HG03565 (cell line): ENCODE data around the gene C1orf21.
"Not testable (repeated sequence)": the region's sequence is repeated elsewhere in the genome, so short reads cannot be mapped to it uniquely, and the experiment has no call there.

Experiments
- ATAC-seq: cut with Tn5 transposase; IDR thresholded peaks from one replicate; pipeline ENCODE4 v1.9.1; 2021; ENCODE audit warnings: mild to moderate bottlenecking, moderate library complexity; ENCODE audit not compliant: unreplicated experiment

The C1orf21 gene

GRCh38 chr1:184593597-184593996, 206.8 kb downstream of the C1orf21 start:
- ATAC-seq = no peak

GRCh38 chr1:184595596-184595995, 208.8 kb downstream of the C1orf21 start:
- ATAC-seq = no peak

GRCh38 chr1:184596950-184597645, 210.3 kb downstream of the C1orf21 start:
- ATAC-seq = no peak

GRCh38 chr1:184597650-184598357, 211.0 kb downstream of the C1orf21 start:
- ATAC-seq = no peak

GRCh38 chr1:184598403-184599193, 211.8 kb downstream of the C1orf21 start:
- ATAC-seq = no peak

- no peak for ATAC-seq
Measured at GRCh38 chr1:184604152-184604900, 217.5 kb downstream of the C1orf21 start.

- no peak for ATAC-seq
Measured at GRCh38 chr1:184605941-184606340, 219.1 kb downstream of the C1orf21 start.

GRCh38 chr1:184606786-184607185, 220.0 kb downstream of the C1orf21 start:
- ATAC-seq = no peak

GRCh38 chr1:184608581-184608980, 221.8 kb downstream of the C1orf21 start:
- no peak for ATAC-seq

GRCh38 chr1:184608990-184609389, 222.2 kb downstream of the C1orf21 start:
- ATAC-seq = no peak

- ATAC-seq = no peak
Measured at GRCh38 chr1:184610876-184611595, 224.2 kb downstream of the C1orf21 start.

GRCh38 chr1:184612229-184612628, 225.4 kb downstream of the C1orf21 start:
- ATAC-seq = not testable (repeated sequence)

GRCh38 chr1:184614667-184615066, 227.8 kb downstream of the C1orf21 start:
- ATAC-seq = no peak

- no peak for ATAC-seq
Measured at GRCh38 chr1:184615301-184615700, 228.5 kb downstream of the C1orf21 start.

GRCh38 chr1:184616504-184616903, 229.7 kb downstream of the C1orf21 start:
- no peak for ATAC-seq

- ATAC-seq = no peak
Measured at GRCh38 chr1:184617433-184618029, 230.7 kb downstream of the C1orf21 start.

- no peak for ATAC-seq
Measured at GRCh38 chr1:184618851-184619250, 232.0 kb downstream of the C1orf21 start.

GRCh38 chr1:184620469-184620868, 233.6 kb downstream of the C1orf21 start:
- no peak for ATAC-seq

- no peak for ATAC-seq
Measured at GRCh38 chr1:184621260-184621659, 234.4 kb downstream of the C1orf21 start.
